ENCODE data around the gene SIRT6. TPM values are rescaled to one million over a fixed set of nuclear protein-coding genes. Genes with fewer than 3 reads are reported as not detected.

SIRT6 gene
- total and polyA plus RNA-seq, 9 of the 15 experiments (the other 6 are each of a cell fraction or from before 2014, with no cell fraction given) = 1.4 to 41.1 (median 10.2) TPM

DNA sequence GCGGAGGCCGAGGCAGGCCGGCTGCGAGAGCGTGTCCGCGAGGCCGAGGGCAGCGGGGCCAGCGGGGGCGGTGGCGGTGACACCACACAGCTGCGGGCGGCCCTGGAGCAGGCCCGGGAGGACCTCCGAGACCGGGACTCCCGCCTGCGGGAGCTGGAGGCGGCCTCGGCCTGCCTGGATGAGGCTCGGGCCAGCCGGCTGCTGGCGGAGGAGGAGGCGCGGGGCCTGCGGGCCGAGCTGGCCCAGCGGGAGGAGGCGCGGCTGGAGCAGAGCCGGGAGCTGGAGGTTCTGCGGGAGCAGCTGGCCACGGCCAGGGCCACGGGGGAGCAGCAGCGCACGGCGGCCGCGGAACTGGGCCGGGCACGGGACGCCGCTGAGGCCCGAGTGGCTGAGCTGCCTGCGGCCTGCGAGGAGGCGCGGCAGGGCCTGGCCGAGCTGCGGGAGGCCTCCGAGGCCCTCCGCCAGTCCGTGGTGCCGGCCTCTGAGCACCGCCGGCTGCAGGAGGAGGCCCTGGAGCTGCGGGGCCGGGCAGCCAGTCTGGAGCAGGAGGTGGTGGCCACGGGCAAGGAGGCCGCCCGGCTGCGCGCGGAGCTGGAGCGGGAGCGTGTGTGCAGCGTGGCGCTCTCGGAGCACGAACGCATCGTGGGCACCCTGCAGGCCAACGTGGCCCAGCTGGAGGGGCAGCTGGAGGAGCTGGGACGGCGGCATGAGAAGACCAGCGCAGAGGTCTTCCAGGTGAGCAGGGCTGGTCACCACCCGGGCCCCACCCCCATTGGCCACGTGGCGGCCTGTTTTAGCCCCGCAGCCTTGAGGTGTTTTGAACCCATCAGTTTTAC lies 35.3 kb upstream of the SIRT6 start:
- H3K4me2 ChIP-seq (ENCODE audit: insufficient read depth, low read length) = no peak overlapping the region
- H3K36me3 ChIP-seq (ENCODE audit: control insufficient read depth, insufficient read depth, low read length) = no peaks in the 10 kb centered on the region
- WGBS (ENCODE audit: insufficient coverage, low coverage, missing lambda C conversion rate) = 72% methylated on average over 36 of the region's 81 CpGs
- H3K9me3 ChIP-seq (replicated peaks; ENCODE audit: control insufficient read depth, insufficient read depth, low read depth, low read length) = no peaks in the 10 kb centered on the region
- DNase-seq (ENCODE audit: extremely low read depth in 1 of 4, low spot score in 3 of 4) (no peak), FAIRE-seq (no peak), ATAC-seq (no peak)
- no peak overlapping the region for H3K4me3 ChIP-seq
- ChIA-PET CTCF (ENCODE audit: low intra/inter-chr PET ratio) (no interaction called here), POLR2A (interaction anchor here (0.5 to 0.8 kb wide), 4 partner anchors 11 to 852 kb away, joined by 3 read pairs; no protein-coding TSS in a partner anchor)
- TF ChIP-seq ARID2 (IDR thresholded peaks at IDR 0.05) = no peak
- TF ChIP-seq, protein P1, sequence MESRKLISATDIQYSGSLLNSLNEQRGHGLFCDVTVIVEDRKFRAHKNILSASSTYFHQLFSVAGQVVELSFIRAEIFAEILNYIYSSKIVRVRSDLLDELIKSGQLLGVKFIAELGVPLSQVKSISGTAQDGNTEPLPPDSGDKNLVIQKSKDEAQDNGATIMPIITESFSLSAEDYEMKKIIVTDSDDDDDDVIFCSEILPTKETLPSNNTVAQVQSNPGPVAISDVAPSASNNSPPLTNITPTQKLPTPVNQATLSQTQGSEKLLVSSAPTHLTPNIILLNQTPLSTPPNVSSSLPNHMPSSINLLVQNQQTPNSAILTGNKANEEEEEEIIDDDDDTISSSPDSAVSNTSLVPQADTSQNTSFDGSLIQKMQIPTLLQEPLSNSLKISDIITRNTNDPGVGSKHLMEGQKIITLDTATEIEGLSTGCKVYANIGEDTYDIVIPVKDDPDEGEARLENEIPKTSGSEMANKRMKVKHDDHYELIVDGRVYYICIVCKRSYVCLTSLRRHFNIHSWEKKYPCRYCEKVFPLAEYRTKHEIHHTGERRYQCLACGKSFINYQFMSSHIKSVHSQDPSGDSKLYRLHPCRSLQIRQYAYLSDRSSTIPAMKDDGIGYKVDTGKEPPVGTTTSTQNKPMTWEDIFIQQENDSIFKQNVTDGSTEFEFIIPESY (CRISPR knock-in tag; IDR thresholded peaks at IDR 0.05) = peak; percentile 72
- H3K27me3 ChIP-seq (ENCODE audit: control insufficient read depth in 2 of 2, insufficient read depth in 2 of 2, low read length in 2 of 2) = peaks cover 5 to 24% of the 10 kb centered on the region in 2 experiments; a peak in 4 of 5 replicates
- no TSS peak for BruUV-seq (replicated peaks)
- in situ Hi-C loops (cut with MboI) (no loop called here), intact Hi-C loops (cut with micrococcal nuclease) (no loop called here)
- no peak overlapping the region for H3K27ac ChIP-seq (ENCODE audit: extremely low read depth, low read depth, low read length)
- H2AFZ ChIP-seq (ENCODE audit: low read depth, low read length) = no peak overlapping the region
- H3K9me1 ChIP-seq (ENCODE audit: control insufficient read depth, insufficient read depth, low read length) = no peaks in the 10 kb centered on the region
- peaks cover 0 to 6% of the 10 kb centered on the region in 2 experiments; a peak in 2 of 5 replicates for H3K4me1 ChIP-seq (replicated peaks in 1 of 2; ENCODE audit: control insufficient read depth in 2 of 2, insufficient read depth in 2 of 2, low read length in 2 of 2)
- H4K20me1 ChIP-seq (replicated peaks; ENCODE audit: control insufficient read depth, insufficient read depth, low read length) = no peaks in the 10 kb centered on the region
- no peak overlapping the region for H3K9ac ChIP-seq (ENCODE audit: insufficient read depth in 1 of 2, low read depth in 2 of 2, low read length in 2 of 2)
- no peaks in the 10 kb centered on the region for H3K79me2 ChIP-seq (ENCODE audit: control insufficient read depth, insufficient read depth, low read length)

Measured in K562 (cell line).